Fibroblast of lung (primary cell): ENCODE measurements around the gene ALDH8A1. TPM values are rescaled to one million over a fixed set of nuclear protein-coding genes. Genes with fewer than 3 reads are reported as not detected.

Source experiments
- DNase-seq, 2 donors: peaks; one replicate each; pipeline versions ENCODE4 v3.0.0 to v3.0.0-alpha.2; 2010; ENCODE audit warnings: low read depth in 2 of 2
- H2AFZ ChIP-seq: 2 replicates; pipeline ENCODE4 v1.5.1; 2012; ENCODE audit warnings: low read length, control low read depth, inconsistent platforms
- H3K27ac ChIP-seq: 2 replicates; pipeline ENCODE4 v1.5.1; 2011; ENCODE audit warnings: low read length, control low read depth; ENCODE audit not compliant: insufficient read depth
- H3K27me3 ChIP-seq: 2 replicates; pipeline ENCODE4 v1.5.1; 2011; ENCODE audit warnings: mild to moderate bottlenecking, low read length; ENCODE audit not compliant: control insufficient read depth, insufficient read depth
- H3K36me3 ChIP-seq: 2 replicates; pipeline ENCODE4 v1.5.1; 2011; ENCODE audit warnings: low read length; ENCODE audit not compliant: control insufficient read depth, insufficient read depth
- H3K4me1 ChIP-seq: 2 replicates; pipeline ENCODE4 v1.5.1; 2011; ENCODE audit warnings: low read length; ENCODE audit not compliant: control insufficient read depth, insufficient read depth; ENCODE audit errors: extremely low read depth
- H3K4me2 ChIP-seq: 2 replicates; pipeline ENCODE4 v1.5.1; 2011; ENCODE audit warnings: low read length, control low read depth; ENCODE audit not compliant: insufficient read depth; ENCODE audit errors: extremely low read depth
- H3K4me3 ChIP-seq, 4 experiments: fragments of 200-600 bp in 1 of 4; sonication (generic) in 1 of 4; replicated peaks in 1 of 4; 2 replicates each; pipeline ENCODE4 v1.5.1; 2011 to 2016; ENCODE audit warnings: low read length in 4 of 4, low read depth in 3 of 4, mild to moderate bottlenecking in 3 of 4, control low read depth in 2 of 4, inconsistent platforms in 1 of 4, mixed read lengths in 1 of 4; ENCODE audit not compliant: insufficient read depth in 1 of 4; ENCODE audit errors: control extremely low read depth in 1 of 4
- H3K79me2 ChIP-seq: 2 replicates; pipeline ENCODE4 v1.5.1; 2012; ENCODE audit warnings: mild to moderate bottlenecking, low read length, inconsistent platforms; ENCODE audit not compliant: control insufficient read depth, insufficient read depth
- H3K9ac ChIP-seq: 2 replicates; pipeline ENCODE4 v1.5.1; 2011; ENCODE audit warnings: mild to moderate bottlenecking, low read length, control low read depth; ENCODE audit not compliant: insufficient read depth
- H3K9me3 ChIP-seq: 2 replicates; pipeline ENCODE4 v1.5.1; 2012; ENCODE audit warnings: low read depth, low read length; ENCODE audit not compliant: control insufficient read depth, insufficient read depth
- H4K20me1 ChIP-seq: 2 replicates; pipeline ENCODE4 v1.5.1; 2011; ENCODE audit warnings: low read length; ENCODE audit not compliant: control insufficient read depth, insufficient read depth; ENCODE audit errors: extremely low read depth
- CTCF ChIP-seq, 2 donors: IDR thresholded peaks in 1 of 2; conservative IDR thresholded peaks in 1 of 2; 1 replicate in 1 of 2; 2 replicates in 1 of 2; pipeline ENCODE4 v1.5.1; 2011 to 2012; ENCODE audit warnings: low read length in 2 of 2, control low read depth in 1 of 2, inconsistent platforms in 1 of 2, low read depth in 1 of 2, mild to moderate bottlenecking in 1 of 2
- EZH2 ChIP-seq: IDR thresholded peaks from 2 replicates; pipeline ENCODE4 v1.5.1; 2012; ENCODE audit warnings: low read length, control low read depth, mild to moderate bottlenecking; ENCODE audit errors: missing control alignments
- polyA plus RNA-seq, 2 donors: library from polyadenylated mRNA; depleted of rRNA in 1 of 2; stranded (reverse) in 1 of 2; unstranded in 1 of 2; fragments of >200 nt; gene quantifications; 2 replicates each; pipeline ENCODE4 v1.2.1, GENCODE V29; 2011 to 2012; ENCODE audit warnings: missing spikeins in 1 of 2
- total RNA-seq: library from RNA; depleted of rRNA; stranded (reverse); fragments of >200 nt; gene quantifications from 2 replicates; pipeline ENCODE4 v1.2.1, GENCODE V29; 2014

ALDH8A1 gene
- total and polyA plus RNA-seq, 2 donors (not counting 1 experiment from before 2014, with no cell fraction given), result 0.11 to 0.50 TPM

- Histone ChIP-seq H4K20me1 (no peaks in the 10 kb centered on the region), H3K27me3 (no peaks in the 10 kb centered on the region)
- TF ChIP-seq CTCF (conservative IDR thresholded peaks at IDR 0.05 in 1 of 2, IDR thresholded peaks at IDR 0.05 in 1 of 2; ENCODE audit: low read depth in 1 of 2, low read length in 2 of 2) (no peak), EZH2 (no peak)
Measured at GRCh38 chr6:134990262-134990661, 40.4 kb upstream of the ALDH8A1 start.

GRCh38 chr6:134984821-134985220 is 34.9 kb upstream of the ALDH8A1 start:
- no peak overlapping the region for H3K4me3 ChIP-seq
- H3K27ac ChIP-seq, result no peak overlapping the region
- no peak overlapping the region for H2AFZ ChIP-seq
- H3K9me3 ChIP-seq, result no peaks in the 10 kb centered on the region
- H3K79me2 ChIP-seq, result no peaks in the 10 kb centered on the region
- H3K27me3 ChIP-seq, result no peaks in the 10 kb centered on the region
- TF ChIP-seq EZH2 (no peak), CTCF (conservative IDR thresholded peaks at IDR 0.05 in 1 of 2, IDR thresholded peaks at IDR 0.05 in 1 of 2; ENCODE audit: low read depth in 1 of 2, low read length in 2 of 2) (no peak)
- peak; percentile 17 to 41 for DNase-seq
- no peak overlapping the region for H3K9ac ChIP-seq
- no peak overlapping the region for H3K4me2 ChIP-seq
- no peaks in the 10 kb centered on the region for H4K20me1 ChIP-seq
- peaks cover 2% of the 10 kb centered on the region for H3K36me3 ChIP-seq
- H3K4me1 ChIP-seq, result no peaks in the 10 kb centered on the region

More at GRCh38 chr6:134990262-134990661, 40.4 kb upstream of the ALDH8A1 start:
- Histone ChIP-seq H3K4me3 (no peak overlapping the region), H3K9me3 (no peaks in the 10 kb centered on the region), H3K9ac (no peak overlapping the region), H3K36me3 (no peaks in the 10 kb centered on the region), H2AFZ (no peak overlapping the region), H3K4me2 (no peak overlapping the region), H3K79me2 (no peaks in the 10 kb centered on the region), H3K27ac (no peak overlapping the region), H3K4me1 (no peaks in the 10 kb centered on the region)
- no peak for DNase-seq

GRCh38 chr6:134983823-134984222 is 33.9 kb upstream of the ALDH8A1 start:
- H3K4me1 ChIP-seq, result no peaks in the 10 kb centered on the region
- no peak overlapping the region for H3K27ac ChIP-seq
- no peaks in the 10 kb centered on the region for H3K27me3 ChIP-seq
- no peak overlapping the region for H3K9ac ChIP-seq
- no peaks in the 10 kb centered on the region for H3K9me3 ChIP-seq
- no peaks in the 10 kb centered on the region for H4K20me1 ChIP-seq
- H3K4me2 ChIP-seq, result no peak overlapping the region
- H3K4me3 ChIP-seq, result no peak overlapping the region
- no peak overlapping the region for H2AFZ ChIP-seq
- TF ChIP-seq CTCF (conservative IDR thresholded peaks at IDR 0.05 in 1 of 2, IDR thresholded peaks at IDR 0.05 in 1 of 2; ENCODE audit: low read depth in 1 of 2, low read length in 2 of 2) (no peak), EZH2 (no peak)
- peaks cover 4% of the 10 kb centered on the region for H3K36me3 ChIP-seq
- no peaks in the 10 kb centered on the region for H3K79me2 ChIP-seq
- DNase-seq, result no peak
